IPS-15b (cell line): ENCODE data around the gene GLIS1.
"Not testable (repeated sequence)": the region's sequence is repeated elsewhere in the genome, so short reads cannot be mapped to it uniquely, and the experiment has no call there.

ENCODE experiments used
- H3K27me3 ChIP-seq: one replicate; pipeline ENCODE4 v1.6.1; 2013; ENCODE audit warnings: low read length; ENCODE audit not compliant: control insufficient read depth, insufficient read depth
- H3K36me3 ChIP-seq: one replicate; pipeline ENCODE4 v1.6.1; 2013; ENCODE audit warnings: low read length; ENCODE audit not compliant: control insufficient read depth, insufficient read depth
- H3K4me1 ChIP-seq: one replicate; pipeline ENCODE4 v1.6.1; 2013; ENCODE audit warnings: mild to moderate bottlenecking, low read length; ENCODE audit not compliant: control insufficient read depth, insufficient read depth
- H3K4me3 ChIP-seq: one replicate; pipeline ENCODE4 v1.5.1; 2013; ENCODE audit warnings: low read depth, low read length
- H3K9ac ChIP-seq: one replicate; pipeline ENCODE4 v1.6.1; 2013; ENCODE audit warnings: low read depth, mild to moderate bottlenecking, low read length
- H3K9me3 ChIP-seq: one replicate; pipeline ENCODE4 v1.6.1; 2013; ENCODE audit warnings: mild to moderate bottlenecking, low read length; ENCODE audit not compliant: control insufficient read depth, insufficient read depth

GLIS1 gene

DNA sequence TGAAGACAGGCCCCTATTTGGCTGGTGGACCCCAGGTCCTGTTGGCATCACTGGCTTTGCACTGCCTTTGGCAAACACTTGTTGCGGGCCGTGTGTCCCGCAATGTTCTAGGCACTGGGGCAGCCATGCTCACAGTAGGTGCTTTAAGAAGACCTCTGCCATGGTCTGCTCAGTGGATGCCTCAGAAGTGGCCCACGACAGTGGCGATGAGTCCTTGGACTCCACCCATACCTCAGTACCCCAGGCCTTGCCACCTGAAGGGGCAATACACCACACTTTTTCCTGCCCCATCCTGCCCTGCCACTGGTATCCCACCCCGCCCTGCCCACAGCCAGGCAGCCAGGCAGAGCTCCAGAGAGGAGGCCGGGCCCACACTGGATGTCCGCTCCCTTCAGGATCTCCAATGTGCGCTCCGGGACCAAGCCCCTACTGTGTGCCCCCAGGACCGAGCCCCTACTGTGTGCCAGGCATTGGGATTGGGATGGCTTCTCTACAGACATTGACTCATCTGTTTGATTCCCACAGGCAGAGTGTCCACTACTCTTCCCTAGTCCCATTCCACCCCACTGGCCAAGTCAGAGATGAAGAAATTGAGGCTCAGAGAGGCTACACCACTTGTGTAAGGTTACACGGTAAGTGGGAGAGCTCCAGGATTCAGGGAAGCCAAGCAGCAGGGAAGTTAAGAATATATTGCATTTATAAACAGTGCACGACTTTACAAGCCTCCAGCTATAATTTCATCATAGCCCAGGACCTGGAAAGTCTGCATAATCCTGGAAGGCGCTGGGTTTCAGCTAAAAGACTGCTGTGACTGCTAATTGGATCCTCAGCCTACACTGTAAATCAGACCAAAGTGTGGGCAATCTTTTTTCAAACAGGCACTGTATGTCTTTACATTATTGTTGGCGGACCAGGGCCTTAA is 178.1 kb downstream of the GLIS1 start:
- Histone ChIP-seq H3K9me3 (no peaks in the 10 kb centered on the region), H3K9ac (no peak overlapping the region)

DNA sequence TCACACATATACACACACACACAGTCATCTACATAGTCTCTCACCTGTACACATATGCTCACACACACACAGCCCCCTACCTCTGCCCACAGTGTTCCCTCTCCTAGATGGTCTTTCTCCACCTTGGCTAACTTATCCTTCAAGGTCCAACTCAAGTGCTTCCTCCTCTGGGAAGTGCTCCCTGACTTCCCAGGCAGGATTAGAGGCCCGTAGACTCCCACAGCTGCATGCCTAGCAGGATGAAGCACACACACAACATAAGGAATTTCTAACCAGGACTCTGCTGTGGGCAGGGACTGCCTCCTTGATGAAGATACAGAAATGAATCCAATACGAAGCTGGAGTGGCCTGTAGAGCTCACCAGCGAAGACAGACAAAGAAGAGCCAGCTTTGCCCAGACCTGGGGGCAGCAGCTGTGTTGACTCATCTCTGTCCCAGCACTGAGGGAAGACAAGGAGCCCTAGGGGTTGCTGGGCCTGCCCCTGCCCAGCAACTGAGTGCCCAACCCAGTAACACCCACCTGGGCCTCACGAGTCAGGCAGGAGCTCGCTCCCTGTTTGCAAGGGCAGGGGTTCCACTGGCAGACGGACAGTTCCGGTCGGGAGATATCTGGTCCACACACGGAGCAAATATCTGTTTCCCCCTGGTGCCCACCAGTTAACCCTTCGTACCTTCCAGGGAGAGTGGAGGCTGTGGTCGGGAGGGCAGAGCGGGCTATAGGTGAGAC is 178.9 kb downstream of the GLIS1 start:
- Histone ChIP-seq H3K4me1 (no peaks in the 10 kb centered on the region), H3K9me3 (no peaks in the 10 kb centered on the region), H3K4me3 (no peak overlapping the region)

More for the DNA sequence above, 178.1 kb downstream of the GLIS1 start:
- Histone ChIP-seq H3K4me1 (no peaks in the 10 kb centered on the region), H3K36me3 (no peaks in the 10 kb centered on the region), H3K4me3 (no peak overlapping the region), H3K27me3 (no peaks in the 10 kb centered on the region)

DNA sequence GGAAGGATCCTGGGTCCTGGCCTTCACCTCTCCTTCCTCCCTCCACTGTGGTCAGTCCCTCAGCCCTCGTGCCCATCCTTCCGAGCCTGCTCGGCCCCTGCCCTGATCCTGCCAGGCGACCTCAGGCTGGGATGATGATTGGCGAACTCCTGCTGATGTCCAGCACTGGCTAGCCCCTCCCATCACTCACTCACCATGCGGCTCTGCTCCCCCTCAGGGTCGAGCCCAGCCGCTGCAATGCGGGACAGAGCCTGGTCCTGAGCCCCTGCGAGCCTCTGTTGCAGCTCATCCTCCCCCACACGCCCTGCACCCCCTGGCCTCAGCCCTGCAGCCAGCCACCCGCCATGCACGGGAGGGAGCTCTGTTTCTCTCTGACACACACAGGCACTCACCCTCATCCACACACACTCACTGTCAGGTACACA is 179.6 kb downstream of the GLIS1 start:
- H3K9me3 ChIP-seq = no peaks in the 10 kb centered on the region
- no peaks in the 10 kb centered on the region for H3K27me3 ChIP-seq
- H3K4me1 ChIP-seq = no peaks in the 10 kb centered on the region
- no peak overlapping the region for H3K9ac ChIP-seq
- H3K4me3 ChIP-seq = no peak overlapping the region
- H3K36me3 ChIP-seq = no peaks in the 10 kb centered on the region

More for the DNA sequence above, 178.9 kb downstream of the GLIS1 start:
- Histone ChIP-seq H3K9ac (no peak overlapping the region), H3K27me3 (no peaks in the 10 kb centered on the region), H3K36me3 (no peaks in the 10 kb centered on the region)

DNA sequence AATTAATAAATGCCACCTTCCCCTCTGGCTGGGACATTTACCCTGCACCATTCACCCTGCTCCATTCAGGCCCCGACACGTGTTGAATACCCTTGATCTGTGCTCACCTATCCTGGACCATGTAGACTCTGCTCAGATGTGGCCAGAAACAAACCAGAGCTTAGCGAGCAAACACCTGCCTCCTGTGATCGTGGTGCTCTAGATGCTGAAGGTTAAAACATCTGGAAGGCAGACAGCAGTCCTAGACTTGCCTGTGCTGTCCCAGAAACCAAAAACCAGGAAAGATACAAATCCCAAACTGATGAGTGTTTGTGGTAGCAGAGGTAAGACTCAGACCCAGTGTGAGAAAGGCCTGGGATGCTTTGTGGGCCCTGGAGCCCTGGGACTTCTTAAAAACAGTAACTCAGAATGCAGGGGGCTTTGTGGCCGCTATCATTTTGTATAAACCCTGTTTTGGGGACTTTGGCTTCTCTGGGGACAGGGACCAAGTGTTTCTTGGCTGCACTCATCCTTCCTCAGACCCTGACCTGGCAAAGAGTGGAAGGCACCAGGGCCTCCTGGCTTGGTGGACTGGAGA is 180.1 kb downstream of the GLIS1 start:
- no peak overlapping the region for H3K4me3 ChIP-seq
- no peaks in the 10 kb centered on the region for H3K9me3 ChIP-seq
- no peak overlapping the region for H3K9ac ChIP-seq
- no peaks in the 10 kb centered on the region for H3K4me1 ChIP-seq
- H3K36me3 ChIP-seq = no peaks in the 10 kb centered on the region
- no peaks in the 10 kb centered on the region for H3K27me3 ChIP-seq

DNA sequence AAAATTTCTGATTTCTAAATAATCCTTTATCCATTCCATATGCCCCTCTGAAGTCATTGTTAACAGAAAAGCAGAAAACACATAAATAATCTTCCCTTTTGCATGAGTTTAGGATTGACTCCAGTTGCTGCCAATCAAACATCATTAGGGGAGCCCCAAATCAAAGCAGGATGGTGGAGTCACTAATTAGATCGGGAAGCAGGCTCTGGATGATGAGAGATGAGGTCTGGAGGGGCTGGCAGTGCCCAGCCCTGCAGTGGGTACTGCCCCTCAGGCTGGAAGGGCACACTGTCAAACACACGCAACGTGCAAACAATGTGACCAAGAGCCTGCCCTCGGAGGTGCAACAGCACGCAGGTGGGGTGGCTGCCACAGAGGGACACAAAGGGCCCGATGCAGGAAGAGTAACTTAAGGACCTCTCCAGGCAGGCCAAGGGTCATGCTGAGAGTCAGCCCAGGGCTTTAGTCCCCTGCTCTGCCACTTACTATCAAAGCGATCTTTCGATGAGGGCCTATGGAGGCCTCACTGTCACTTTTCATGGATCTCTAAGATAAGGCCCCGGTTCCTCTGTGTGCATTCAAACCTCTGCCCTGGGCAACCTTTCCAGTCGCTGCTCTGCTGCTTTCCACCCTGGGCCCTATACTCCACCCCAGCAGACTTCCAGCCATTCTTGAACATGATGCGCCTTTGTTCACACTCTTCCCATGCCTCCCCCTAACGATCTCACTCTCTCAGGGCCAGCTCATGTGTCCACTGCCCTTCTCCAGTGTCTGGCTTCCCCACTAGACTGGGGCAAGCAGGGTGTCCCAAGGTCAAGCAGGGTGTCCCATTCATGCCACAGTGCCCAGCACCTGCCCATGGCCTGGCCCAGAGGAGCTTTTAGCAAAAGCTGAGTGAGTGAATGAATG is 180.9 kb downstream of the GLIS1 start:
- Histone ChIP-seq H3K27me3 (no peaks in the 10 kb centered on the region), H3K36me3 (no peaks in the 10 kb centered on the region), H3K9ac (no peak overlapping the region), H3K9me3 (no peaks in the 10 kb centered on the region), H3K4me3 (no peak overlapping the region), H3K4me1 (no peaks in the 10 kb centered on the region)

DNA sequence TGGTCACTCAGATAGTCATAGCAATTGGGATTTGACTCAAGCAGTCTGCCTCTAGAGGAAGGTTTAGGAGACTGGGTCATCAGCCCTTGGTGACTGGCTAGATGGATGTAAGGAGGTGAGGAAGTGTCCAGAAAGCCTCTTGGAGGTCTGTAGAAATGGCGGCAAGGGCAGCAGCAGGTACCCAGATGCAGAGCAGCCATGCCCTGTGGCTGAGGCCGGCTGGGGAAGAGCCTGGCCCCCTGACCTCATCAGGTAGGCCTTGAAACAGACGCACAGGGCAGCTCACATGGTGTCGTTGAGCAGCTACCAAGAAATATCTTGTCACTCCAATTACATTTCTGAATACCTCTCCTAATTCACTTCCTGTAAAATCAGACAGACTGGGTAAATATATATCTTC is 181.6 kb downstream of the GLIS1 start:
- Histone ChIP-seq H3K9me3 (no peaks in the 10 kb centered on the region), H3K9ac (no peak overlapping the region), H3K4me1 (no peaks in the 10 kb centered on the region), H3K36me3 (no peaks in the 10 kb centered on the region), H3K4me3 (no peak overlapping the region), H3K27me3 (no peaks in the 10 kb centered on the region)

DNA sequence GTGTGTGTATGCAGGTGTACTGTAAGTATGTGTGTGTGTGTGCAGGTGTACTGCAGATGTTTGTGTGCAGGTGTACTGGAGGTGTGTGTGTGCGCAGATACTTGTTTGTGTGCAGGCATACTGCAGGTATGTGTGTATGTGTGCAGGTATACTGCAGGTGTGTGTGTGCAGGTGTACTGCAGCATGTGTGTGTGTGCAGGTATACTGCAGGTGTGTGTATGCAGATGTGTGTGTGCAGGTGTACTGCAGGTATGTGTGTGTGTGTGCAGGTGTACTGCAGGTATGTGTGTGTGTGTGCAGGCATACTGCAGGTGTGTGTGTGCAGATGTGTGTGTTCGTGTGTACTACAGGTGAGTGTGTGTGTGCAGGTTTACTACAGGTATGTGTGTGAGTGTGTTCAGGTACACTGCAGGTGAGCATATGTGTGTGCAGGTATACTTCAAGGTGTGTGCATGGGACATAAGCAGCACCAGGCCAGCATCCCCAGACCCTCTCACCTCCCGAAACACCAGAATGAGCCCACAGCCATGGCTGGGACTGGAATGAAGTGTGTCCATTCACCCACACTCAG is 182.2 kb downstream of the GLIS1 start:
- H3K36me3 ChIP-seq = no peaks in the 10 kb centered on the region
- no peaks in the 10 kb centered on the region for H3K9me3 ChIP-seq
- no peaks in the 10 kb centered on the region for H3K4me1 ChIP-seq
- H3K27me3 ChIP-seq = no peaks in the 10 kb centered on the region
- H3K9ac ChIP-seq = no peak overlapping the region
- no peak overlapping the region for H3K4me3 ChIP-seq

DNA sequence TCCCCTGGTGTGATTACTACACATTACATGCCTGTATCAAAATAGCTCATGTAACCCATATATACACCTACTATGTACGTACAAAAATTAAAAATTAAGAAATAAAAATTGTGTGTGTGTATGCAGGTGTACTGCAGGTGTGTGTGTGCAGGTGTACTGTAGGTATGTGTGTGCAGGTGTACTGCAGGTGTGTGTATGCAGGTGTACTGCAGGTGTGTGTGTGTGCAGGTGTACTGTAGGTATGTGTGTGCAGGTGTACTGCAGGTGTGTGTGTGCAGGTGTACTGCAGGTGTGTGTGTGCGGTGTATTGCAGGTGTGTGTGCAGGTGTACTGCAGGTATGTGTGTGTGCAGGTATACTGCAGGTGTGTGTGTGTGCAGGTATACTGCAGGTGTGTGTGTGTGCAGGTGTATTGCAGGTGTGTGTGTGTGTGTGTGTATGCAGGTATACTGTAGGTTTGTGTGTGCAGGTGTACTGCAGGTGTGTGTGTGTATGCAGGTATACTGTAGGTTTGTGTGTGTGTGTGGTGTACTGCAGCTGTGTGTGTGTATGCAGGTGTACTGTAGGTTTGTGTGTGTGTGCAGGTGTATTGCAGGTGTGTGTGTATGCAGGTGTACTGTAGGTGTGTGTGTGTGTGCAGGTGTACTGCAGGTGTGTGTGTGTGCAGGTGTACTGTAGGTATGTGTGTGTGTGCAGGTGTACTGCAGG is 183.2 kb downstream of the GLIS1 start:
- H3K4me1 ChIP-seq, H3K27me3 ChIP-seq, H3K36me3 ChIP-seq, H3K4me3 ChIP-seq, H3K9ac ChIP-seq, H3K9me3 ChIP-seq: not testable (repeated sequence)

DNA sequence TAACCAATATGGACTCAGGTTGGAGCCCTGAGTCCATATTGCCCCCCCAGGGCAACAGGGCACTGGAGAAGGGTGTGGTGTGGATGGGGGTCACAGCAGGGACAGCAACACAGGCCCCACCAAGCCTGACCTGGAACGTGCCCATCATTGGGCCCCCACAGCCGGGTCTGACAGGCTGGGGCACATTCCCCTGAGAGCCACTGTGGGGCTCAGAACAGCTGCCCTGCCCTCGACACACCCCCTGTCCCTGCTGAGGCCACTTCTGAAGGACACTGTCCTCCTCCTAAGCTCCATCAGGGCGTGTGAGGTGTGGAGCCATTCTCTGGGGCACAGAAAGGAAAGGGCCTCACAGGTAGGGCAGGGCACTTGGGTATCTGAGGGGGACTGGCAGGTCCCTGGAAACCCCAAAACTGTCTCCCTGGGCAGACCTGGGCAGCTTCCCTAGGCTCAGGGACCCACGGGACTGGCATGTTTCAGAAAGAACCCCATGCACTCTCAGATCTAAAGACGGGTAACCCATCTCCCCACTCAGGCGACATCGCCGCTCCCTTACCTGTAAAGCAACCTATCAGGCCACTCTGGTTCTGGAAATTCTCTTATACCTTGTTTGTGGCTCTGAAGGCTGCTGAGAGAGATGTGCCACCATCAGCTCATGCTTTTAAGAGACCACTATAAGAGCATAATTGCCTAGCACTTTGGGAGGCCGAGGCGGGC is 184.2 kb downstream of the GLIS1 start:
- Histone ChIP-seq H3K9me3 (no peaks in the 10 kb centered on the region), H3K27me3 (no peaks in the 10 kb centered on the region), H3K4me1 (no peaks in the 10 kb centered on the region), H3K4me3 (no peak overlapping the region), H3K36me3 (no peaks in the 10 kb centered on the region), H3K9ac (no peak overlapping the region)

DNA sequence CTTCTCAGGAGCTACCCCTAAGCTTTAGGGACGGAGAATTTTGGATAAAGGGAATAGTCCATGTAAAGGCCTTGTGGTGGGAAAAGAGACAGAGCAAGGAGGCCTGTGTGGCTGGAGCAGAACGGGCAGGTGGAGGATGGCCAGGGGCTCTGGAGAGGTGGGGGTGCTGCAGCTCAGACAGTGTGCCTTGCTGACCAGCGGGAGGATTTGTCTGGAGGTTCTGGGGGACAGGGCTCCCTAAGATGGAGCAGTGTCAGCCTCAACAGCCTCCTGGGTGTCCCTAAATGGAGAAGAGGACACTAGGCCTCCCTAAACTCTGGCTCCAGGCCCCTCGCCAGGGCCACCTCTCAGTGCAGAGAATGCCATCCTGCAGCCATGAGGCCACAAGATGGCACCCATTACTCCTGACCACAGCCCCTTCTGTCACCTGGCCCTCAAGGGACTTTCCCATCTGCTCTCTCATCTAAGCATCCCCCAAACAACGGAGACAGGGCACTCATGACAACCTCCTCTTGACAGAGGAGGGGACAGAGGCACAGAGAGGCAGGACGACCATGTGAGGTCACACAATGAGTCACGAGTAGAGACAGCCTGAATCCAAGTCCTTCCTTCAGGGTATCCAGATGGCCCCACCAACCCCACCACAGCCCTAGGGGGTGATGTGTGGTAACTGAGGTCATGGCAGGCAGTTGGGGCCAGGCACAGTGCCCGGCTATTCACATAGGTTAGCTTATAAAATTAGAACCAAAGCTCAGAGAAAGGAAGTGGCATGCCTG is 185.0 kb downstream of the GLIS1 start:
- Histone ChIP-seq H3K36me3 (no peaks in the 10 kb centered on the region), H3K9me3 (no peaks in the 10 kb centered on the region), H3K4me3 (no peak overlapping the region), H3K27me3 (no peaks in the 10 kb centered on the region), H3K4me1 (no peaks in the 10 kb centered on the region), H3K9ac (no peak overlapping the region)
